ENCODE results near the gene EIF5A. TPM values are rescaled to one million over a fixed set of nuclear protein-coding genes. Genes with fewer than 3 reads are reported as not detected.

The EIF5A gene
- total RNA-seq, 4 donors from 2014 or later = 115 to 384 (median 273) TPM

DNA sequence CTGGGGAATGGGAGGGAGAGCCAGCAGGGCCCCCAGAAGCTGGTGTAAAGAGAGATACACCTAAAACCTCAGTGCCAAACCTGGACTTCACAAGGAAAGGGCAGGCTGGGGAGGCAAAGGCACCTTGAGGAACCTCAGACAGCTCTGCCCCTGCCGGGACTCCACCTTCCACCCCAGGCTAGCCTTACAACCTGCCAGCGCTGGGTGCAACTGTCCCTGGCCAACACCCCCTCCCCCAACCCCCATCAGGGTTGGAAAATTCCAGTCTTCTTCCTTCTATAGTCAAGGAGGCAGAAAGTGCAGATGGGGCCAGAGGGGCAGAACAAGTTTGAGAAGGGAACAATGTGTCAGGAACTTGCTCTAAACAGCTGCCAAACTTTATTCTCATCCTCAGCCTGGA lies 15.2 kb upstream of the EIF5A start:
- in situ Hi-C loops (cut with MboI; ENCODE audit: low sequenced_read_pairs in 4 of 4) = no loop called here
- TF ChIP-seq, protein P1, sequence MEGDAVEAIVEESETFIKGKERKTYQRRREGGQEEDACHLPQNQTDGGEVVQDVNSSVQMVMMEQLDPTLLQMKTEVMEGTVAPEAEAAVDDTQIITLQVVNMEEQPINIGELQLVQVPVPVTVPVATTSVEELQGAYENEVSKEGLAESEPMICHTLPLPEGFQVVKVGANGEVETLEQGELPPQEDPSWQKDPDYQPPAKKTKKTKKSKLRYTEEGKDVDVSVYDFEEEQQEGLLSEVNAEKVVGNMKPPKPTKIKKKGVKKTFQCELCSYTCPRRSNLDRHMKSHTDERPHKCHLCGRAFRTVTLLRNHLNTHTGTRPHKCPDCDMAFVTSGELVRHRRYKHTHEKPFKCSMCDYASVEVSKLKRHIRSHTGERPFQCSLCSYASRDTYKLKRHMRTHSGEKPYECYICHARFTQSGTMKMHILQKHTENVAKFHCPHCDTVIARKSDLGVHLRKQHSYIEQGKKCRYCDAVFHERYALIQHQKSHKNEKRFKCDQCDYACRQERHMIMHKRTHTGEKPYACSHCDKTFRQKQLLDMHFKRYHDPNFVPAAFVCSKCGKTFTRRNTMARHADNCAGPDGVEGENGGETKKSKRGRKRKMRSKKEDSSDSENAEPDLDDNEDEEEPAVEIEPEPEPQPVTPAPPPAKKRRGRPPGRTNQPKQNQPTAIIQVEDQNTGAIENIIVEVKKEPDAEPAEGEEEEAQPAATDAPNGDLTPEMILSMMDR (IDR thresholded peaks at IDR 0.05 in 4 of 5, conservative IDR thresholded peaks at IDR 0.05 in 1 of 5) = no peak
- peak; percentile 2 to 13 for TF ChIP-seq POLR2A (IDR thresholded peaks at IDR 0.05)
- H3K4me1 ChIP-seq = peaks cover 47 to 57% of the 10 kb centered on the region in 2 donors
- no peaks in the 10 kb centered on the region for H3K9me3 ChIP-seq
- peak overlapping the region; percentile 95 to 100 (median 98) for H3K27ac ChIP-seq
- H3K4me3 ChIP-seq = no peak overlapping the region
- ATAC-seq (no peak), DNase-seq (peak in 1 of 2 donors; percentile 58)
- H3K27me3 ChIP-seq = no peaks in the 10 kb centered on the region
- H3K36me3 ChIP-seq = no peaks in the 10 kb centered on the region
- intact Hi-C loops (cut with DNase I; ENCODE audit: low total_unique reads) = no loop called here

- intact Hi-C loops (cut with DNase I; ENCODE audit: low total_unique reads) = no loop called here
- Histone ChIP-seq H3K27me3 (no peaks in the 10 kb centered on the region), H3K4me1 (peaks cover 47 to 57% of the 10 kb centered on the region in 2 donors), H3K27ac (peak overlapping the region; percentile 95 to 100 (median 98)), H3K36me3 (no peaks in the 10 kb centered on the region), H3K4me3 (no peak overlapping the region), H3K9me3 (no peaks in the 10 kb centered on the region)
- DNase-seq (peak in 1 of 2 donors; percentile 56), ATAC-seq (no peak)
- in situ Hi-C loops (cut with MboI; ENCODE audit: low sequenced_read_pairs in 4 of 4) = no loop called here
- TF ChIP-seq, protein P1 (IDR thresholded peaks at IDR 0.05 in 4 of 5, conservative IDR thresholded peaks at IDR 0.05 in 1 of 5) = no peak
- TF ChIP-seq POLR2A (IDR thresholded peaks at IDR 0.05) = no peak
Measured at GRCh38 chr17:7292729-7293128, 14.7 kb upstream of the EIF5A start.

- H3K9me3 ChIP-seq = no peaks in the 10 kb centered on the region
- TF ChIP-seq POLR2A (IDR thresholded peaks at IDR 0.05) = no peak
- TF ChIP-seq, protein P1 (IDR thresholded peaks at IDR 0.05 in 4 of 5, conservative IDR thresholded peaks at IDR 0.05 in 1 of 5) = no peak
- H3K4me1 ChIP-seq = peaks cover 47 to 57% of the 10 kb centered on the region in 2 donors
- intact Hi-C loops (cut with DNase I; ENCODE audit: low total_unique reads) (no loop called here), in situ Hi-C loops (cut with MboI; ENCODE audit: low sequenced_read_pairs in 4 of 4) (no loop called here)
- peak overlapping the region; percentile 95 to 100 (median 98) for H3K27ac ChIP-seq
- ATAC-seq (peak in 1 of 2 donors; percentile 0), DNase-seq (peak; percentile 31 to 64)
- no peaks in the 10 kb centered on the region for H3K36me3 ChIP-seq
- H3K27me3 ChIP-seq = no peaks in the 10 kb centered on the region
- no peak overlapping the region for H3K4me3 ChIP-seq
Measured at GRCh38 chr17:7293159-7293558, 14.3 kb upstream of the EIF5A start.

GRCh38 chr17:7293816-7294613 lies 13.4 kb upstream of the EIF5A start:
- Histone ChIP-seq H3K36me3 (no peaks in the 10 kb centered on the region), H3K4me1 (peaks cover 47 to 57% of the 10 kb centered on the region in 2 donors), H3K4me3 (peak overlapping the region in 3 of 4 donors; percentile 39 to 52 (median 47)), H3K9me3 (no peaks in the 10 kb centered on the region), H3K27ac (peak overlapping the region; percentile 95 to 100 (median 98)), H3K27me3 (no peaks in the 10 kb centered on the region)
- TF ChIP-seq, protein P1 (IDR thresholded peaks at IDR 0.05 in 4 of 5, conservative IDR thresholded peaks at IDR 0.05 in 1 of 5) = peak in 1 of 5 experiments; percentile 19
- peak; percentile 46 to 52 for TF ChIP-seq POLR2A (IDR thresholded peaks at IDR 0.05)
- in situ Hi-C loops (cut with MboI; ENCODE audit: low sequenced_read_pairs in 4 of 4) = no loop called here
- intact Hi-C loops (cut with DNase I; ENCODE audit: low total_unique reads) = no loop called here
- peak; percentile 31 to 60 for DNase-seq
- ATAC-seq = peak; percentile 2 to 3

Data from gastrocnemius medialis (tissue), 4 donors.